GM18517 (cell line): ENCODE measurements around the gene USP15.
"Not testable (repeated sequence)": the region's sequence is repeated elsewhere in the genome, so short reads cannot be mapped to it uniquely, and the experiment has no call there.

Source experiments
- ATAC-seq: cut with Tn5 transposase; IDR thresholded peaks from one replicate; pipeline ENCODE4 v1.9.1; 2021; ENCODE audit warnings: mild to moderate bottlenecking, moderate library complexity; ENCODE audit not compliant: unreplicated experiment

Gene USP15

GRCh38 chr12:62317017-62317416, 56.8 kb downstream of the USP15 start:
- no peak for ATAC-seq

- no peak for ATAC-seq
Observed at GRCh38 chr12:62319058-62319457, 58.9 kb downstream of the USP15 start.

- no peak for ATAC-seq
Observed at GRCh38 chr12:62320054-62320453, 59.9 kb downstream of the USP15 start.

GRCh38 chr12:62323386-62323785, 63.2 kb downstream of the USP15 start:
- no peak for ATAC-seq

GRCh38 chr12:62328296-62328921, 68.2 kb downstream of the USP15 start:
- ATAC-seq = no peak

GRCh38 chr12:62331306-62331705, 71.1 kb downstream of the USP15 start:
- peak; percentile 65 for ATAC-seq

GRCh38 chr12:62332598-62332997, 72.4 kb downstream of the USP15 start:
- ATAC-seq = no peak

- no peak for ATAC-seq
Observed at GRCh38 chr12:62335057-62335456, 74.9 kb downstream of the USP15 start.

- no peak for ATAC-seq
Observed at GRCh38 chr12:62335796-62336195, 75.6 kb downstream of the USP15 start.

- ATAC-seq = not testable (repeated sequence)
Observed at GRCh38 chr12:62337643-62338042, 77.4 kb downstream of the USP15 start.

GRCh38 chr12:62342614-62343303, 82.6 kb downstream of the USP15 start:
- ATAC-seq = not testable (repeated sequence)

- ATAC-seq = not testable (repeated sequence)
Observed at GRCh38 chr12:62343304-62344120, 83.3 kb downstream of the USP15 start.

- not testable (repeated sequence) for ATAC-seq
Observed at GRCh38 chr12:62344731-62345556, 84.7 kb downstream of the USP15 start.

GRCh38 chr12:62345667-62346066, 85.5 kb downstream of the USP15 start:
- ATAC-seq = no peak

GRCh38 chr12:62346817-62347216, 86.6 kb downstream of the USP15 start:
- no peak for ATAC-seq

- ATAC-seq = no peak
Observed at GRCh38 chr12:62347922-62348650, 87.9 kb downstream of the USP15 start.

- ATAC-seq = no peak
Observed at GRCh38 chr12:62350554-62350953, 90.3 kb downstream of the USP15 start.

GRCh38 chr12:62351326-62351725, 91.1 kb downstream of the USP15 start:
- no peak for ATAC-seq

GRCh38 chr12:62361048-62361447, 100.8 kb downstream of the USP15 start:
- ATAC-seq = no peak

GRCh38 chr12:62363506-62363905, 103.3 kb downstream of the USP15 start:
- ATAC-seq = no peak
